ENCODE data around the gene FOXC1.
A peak's percentile ranks its signal among the peaks of the same experiment; 100 is the strongest.

FOXC1 gene

GRCh38 chr6:1619673-1620503 lies 10.2 kb downstream of the FOXC1 start:
- Histone ChIP-seq H3K4me1 (ENCODE audit: insufficient read depth, poor library complexity, severe bottlenecking) (no peaks in the 10 kb centered on the region), H3K27me3 (ENCODE audit: insufficient read depth, poor library complexity, severe bottlenecking) (no peaks in the 10 kb centered on the region), H3K27ac (ENCODE audit: poor library complexity, severe bottlenecking) (no peak overlapping the region), H3K9me3 (ENCODE audit: severe bottlenecking) (no peaks in the 10 kb centered on the region), H3K36me3 (ENCODE audit: low read depth) (no peaks in the 10 kb centered on the region), H3K4me3 (ENCODE audit: severe bottlenecking) (no peak overlapping the region)
- TF ChIP-seq, protein P1, sequence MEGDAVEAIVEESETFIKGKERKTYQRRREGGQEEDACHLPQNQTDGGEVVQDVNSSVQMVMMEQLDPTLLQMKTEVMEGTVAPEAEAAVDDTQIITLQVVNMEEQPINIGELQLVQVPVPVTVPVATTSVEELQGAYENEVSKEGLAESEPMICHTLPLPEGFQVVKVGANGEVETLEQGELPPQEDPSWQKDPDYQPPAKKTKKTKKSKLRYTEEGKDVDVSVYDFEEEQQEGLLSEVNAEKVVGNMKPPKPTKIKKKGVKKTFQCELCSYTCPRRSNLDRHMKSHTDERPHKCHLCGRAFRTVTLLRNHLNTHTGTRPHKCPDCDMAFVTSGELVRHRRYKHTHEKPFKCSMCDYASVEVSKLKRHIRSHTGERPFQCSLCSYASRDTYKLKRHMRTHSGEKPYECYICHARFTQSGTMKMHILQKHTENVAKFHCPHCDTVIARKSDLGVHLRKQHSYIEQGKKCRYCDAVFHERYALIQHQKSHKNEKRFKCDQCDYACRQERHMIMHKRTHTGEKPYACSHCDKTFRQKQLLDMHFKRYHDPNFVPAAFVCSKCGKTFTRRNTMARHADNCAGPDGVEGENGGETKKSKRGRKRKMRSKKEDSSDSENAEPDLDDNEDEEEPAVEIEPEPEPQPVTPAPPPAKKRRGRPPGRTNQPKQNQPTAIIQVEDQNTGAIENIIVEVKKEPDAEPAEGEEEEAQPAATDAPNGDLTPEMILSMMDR (IDR thresholded peaks at IDR 0.05; ENCODE audit: poor library complexity, severe bottlenecking) = no peak
- no peak for ATAC-seq (ENCODE audit: low read depth)
- DNase-seq (ENCODE audit: low spot score) = peak; percentile 47

DNA sequence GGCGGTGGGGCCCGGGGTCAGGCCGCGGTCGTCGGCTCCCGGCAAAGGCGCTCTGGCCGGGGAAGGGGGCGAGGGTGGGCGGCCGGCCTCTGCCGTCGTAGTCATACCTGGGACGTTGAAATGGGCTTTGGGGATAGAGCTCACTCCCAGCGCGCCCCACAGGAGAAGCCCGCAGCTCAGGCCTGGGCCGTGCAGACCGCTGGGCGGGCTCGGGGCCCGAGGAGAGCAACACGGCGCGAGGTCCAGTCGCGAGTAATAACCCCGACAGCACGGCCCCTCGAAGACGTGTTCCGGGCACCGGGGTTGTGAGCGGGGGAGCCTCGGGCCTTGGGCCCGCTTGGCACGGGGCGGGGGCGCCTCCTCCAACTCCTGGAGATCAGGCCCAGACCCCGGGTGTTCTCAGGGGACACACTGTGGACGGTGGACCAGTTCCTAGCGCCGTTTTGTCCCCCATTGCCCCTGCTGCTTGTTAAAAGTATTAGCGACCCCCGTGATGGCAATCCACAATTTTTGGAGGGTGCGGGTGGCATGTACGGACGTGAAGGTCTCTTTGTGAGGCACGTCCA lies 10.9 kb downstream of the FOXC1 start:
- H3K4me3 ChIP-seq (ENCODE audit: severe bottlenecking) = no peak overlapping the region
- H3K9me3 ChIP-seq (ENCODE audit: severe bottlenecking) = no peaks in the 10 kb centered on the region
- H3K36me3 ChIP-seq (ENCODE audit: low read depth) = no peaks in the 10 kb centered on the region
- no peak overlapping the region for H3K27ac ChIP-seq (ENCODE audit: poor library complexity, severe bottlenecking)
- H3K27me3 ChIP-seq (ENCODE audit: insufficient read depth, poor library complexity, severe bottlenecking) = no peaks in the 10 kb centered on the region
- H3K4me1 ChIP-seq (ENCODE audit: insufficient read depth, poor library complexity, severe bottlenecking) = no peaks in the 10 kb centered on the region
- DNase-seq (ENCODE audit: low spot score) (peak; percentile 51), ATAC-seq (ENCODE audit: low read depth) (no peak)
- TF ChIP-seq, protein P1 (IDR thresholded peaks at IDR 0.05; ENCODE audit: poor library complexity, severe bottlenecking) = no peak

- H3K4me3 ChIP-seq (ENCODE audit: severe bottlenecking) = no peak overlapping the region
Observed at GRCh38 chr6:1621070-1621701, 11.5 kb downstream of the FOXC1 start.

DNA sequence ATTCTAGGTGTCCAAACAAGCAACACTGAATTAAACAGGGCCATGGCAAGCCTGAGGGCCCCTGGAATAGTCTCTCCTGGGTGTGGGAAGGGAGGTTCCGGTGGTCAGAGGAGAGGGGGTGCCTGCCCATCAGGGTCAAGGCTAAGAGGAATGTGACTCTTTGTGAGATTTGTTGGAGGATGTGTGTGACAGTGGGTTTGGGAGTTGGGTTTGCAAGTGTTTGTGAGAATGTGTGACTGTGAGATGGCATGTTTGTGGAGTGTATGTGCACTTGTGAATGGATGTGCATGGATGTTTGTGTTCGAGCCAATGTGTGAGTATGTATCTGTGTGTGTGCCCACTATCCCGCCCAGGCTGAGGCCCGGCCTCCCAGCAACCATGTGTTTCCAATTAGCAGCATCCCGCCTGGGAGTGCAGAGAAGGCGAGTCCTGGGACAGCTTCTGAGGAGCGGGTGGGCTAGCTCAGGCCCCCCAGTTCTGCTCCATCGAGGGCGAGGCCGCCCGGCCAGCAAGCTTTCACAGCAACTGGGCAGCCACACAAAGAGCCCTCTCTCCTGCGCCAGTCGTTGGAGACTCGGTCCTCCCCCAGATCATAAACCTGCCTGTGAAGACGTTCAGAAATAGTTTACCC lies 12.6 kb downstream of the FOXC1 start:
- peak; percentile 35 for DNase-seq (ENCODE audit: low spot score)
- Histone ChIP-seq H3K27ac (ENCODE audit: poor library complexity, severe bottlenecking) (no peak overlapping the region), H3K4me1 (ENCODE audit: insufficient read depth, poor library complexity, severe bottlenecking) (no peaks in the 10 kb centered on the region), H3K36me3 (ENCODE audit: low read depth) (no peaks in the 10 kb centered on the region), H3K4me3 (ENCODE audit: severe bottlenecking) (no peak overlapping the region), H3K27me3 (ENCODE audit: insufficient read depth, poor library complexity, severe bottlenecking) (no peaks in the 10 kb centered on the region), H3K9me3 (ENCODE audit: severe bottlenecking) (no peaks in the 10 kb centered on the region)
- TF ChIP-seq, protein P1 (IDR thresholded peaks at IDR 0.05; ENCODE audit: poor library complexity, severe bottlenecking) = no peak
- no peak for ATAC-seq (ENCODE audit: low read depth)

More at GRCh38 chr6:1621070-1621701, 11.5 kb downstream of the FOXC1 start:
- ATAC-seq (ENCODE audit: low read depth) (no peak), DNase-seq (ENCODE audit: low spot score) (peak; percentile 34)
- Histone ChIP-seq H3K27ac (ENCODE audit: poor library complexity, severe bottlenecking) (no peak overlapping the region), H3K4me1 (ENCODE audit: insufficient read depth, poor library complexity, severe bottlenecking) (no peaks in the 10 kb centered on the region), H3K9me3 (ENCODE audit: severe bottlenecking) (no peaks in the 10 kb centered on the region), H3K27me3 (ENCODE audit: insufficient read depth, poor library complexity, severe bottlenecking) (no peaks in the 10 kb centered on the region), H3K36me3 (ENCODE audit: low read depth) (no peaks in the 10 kb centered on the region)
- TF ChIP-seq, protein P1 (IDR thresholded peaks at IDR 0.05; ENCODE audit: poor library complexity, severe bottlenecking) = no peak
